GM12878 (cell line): Measurements from ENCODE around the gene UBB. TPM values are rescaled to one million over a fixed set of nuclear protein-coding genes. Genes with fewer than 3 reads are reported as not detected.
A peak's percentile ranks its signal among the peaks of the same experiment; 100 is the strongest.

ENCODE experiments used
- BACH1 ChIP-seq: fragments of 450-650 bp; IDR thresholded peaks from 2 replicates; pipeline ENCODE4 v1.6.1; 2017; ENCODE audit warnings: mild to moderate bottlenecking, borderline replicate concordance
- BRCA1 ChIP-seq: IDR thresholded peaks from 2 replicates; pipeline ENCODE4 v1.6.1; 2011; ENCODE audit warnings: low read depth, low read length, improper control_type of control experiment
- CREB1 ChIP-seq: IDR thresholded peaks from 2 replicates; pipeline ENCODE4 v1.6.1; 2012; ENCODE audit warnings: low read depth, mild to moderate bottlenecking, inconsistent platforms
- DPF2 ChIP-seq: fragments of 450-650 bp; IDR thresholded peaks from 2 replicates; pipeline ENCODE4 v1.6.1; 2017; ENCODE audit warnings: mild to moderate bottlenecking
- IKZF1 ChIP-seq: fragments of 450-650 bp; conservative IDR thresholded peaks from 2 replicates; pipeline ENCODE4 v1.6.1; 2017; ENCODE audit warnings: antibody characterized with exemption, mild to moderate bottlenecking
- MXI1 ChIP-seq: fragments of 150-350 bp; IDR thresholded peaks from 2 replicates; pipeline ENCODE4 v1.6.1; 2011; ENCODE audit warnings: low read depth, mild to moderate bottlenecking, inconsistent platforms, low read length, improper control_type of control experiment
- NFYA ChIP-seq: IDR thresholded peaks from 2 replicates; pipeline ENCODE4 v1.6.1; 2011; ENCODE audit warnings: low read depth, mild to moderate bottlenecking, low read length, improper control_type of control experiment, borderline replicate concordance
- PAX8 ChIP-seq: fragments of 450-650 bp; IDR thresholded peaks from 2 replicates; pipeline ENCODE4 v1.6.1; 2017; ENCODE audit warnings: mild to moderate bottlenecking, moderate library complexity
- SIN3A ChIP-seq: IDR thresholded peaks from 2 replicates; pipeline ENCODE4 v1.6.1; 2012; ENCODE audit warnings: low read depth, low read length, improper control_type of control experiment
- TAF1 ChIP-seq: IDR thresholded peaks from 2 replicates; pipeline ENCODE4 v1.6.1; 2011; ENCODE audit warnings: mild to moderate bottlenecking, low read depth, low read length, borderline replicate concordance
- TCF3 ChIP-seq: IDR thresholded peaks from 2 replicates; pipeline ENCODE4 v1.6.1; 2012; ENCODE audit warnings: low read depth, mild to moderate bottlenecking, low read length, borderline replicate concordance; ENCODE audit not compliant: insufficient read depth
- ZBED1 ChIP-seq: IDR thresholded peaks from 2 replicates; pipeline ENCODE4 v1.6.1; 2016; ENCODE audit warnings: borderline replicate concordance
- ZNF207 ChIP-seq: fragments of 450-650 bp; IDR thresholded peaks from 2 replicates; pipeline ENCODE4 v1.6.1; 2014; ENCODE audit warnings: antibody characterized with exemption, mild to moderate bottlenecking, borderline replicate concordance
- ZNF687 ChIP-seq: fragments of 450-650 bp; IDR thresholded peaks from 2 replicates; pipeline ENCODE4 v1.6.1; 2017; ENCODE audit warnings: mild to moderate bottlenecking, moderate library complexity
- polyA plus RNA-seq, 11 experiments: library from polyadenylated mRNA; depleted of rRNA in 4 of 11; unstranded in 6 of 11; stranded (reverse) in 5 of 11; fragments of >200 nt; fragmentation: Nextera tagmentation in 4 of 11; fragmentation: Illumina TruSeq in 1 of 11; extraction: Ambion mirVana in 4 of 11; extraction: Trizol in 1 of 11; gene quantifications; 1 replicate in 1 of 11; 2 replicates in 10 of 11; pipeline versions ENCODE4 v1.2.1 to v1.2.3, GENCODE V29; 2011 to 2016; ENCODE audit warnings: inconsistent platforms in 2 of 11, missing spikeins in 2 of 11, low read depth in 1 of 11
- total RNA-seq, 4 experiments: library from RNA; depleted of rRNA in 3 of 4; stranded (reverse); fragments of >200 nt in 3 of 4; fragmentation: Illumina TruSeq in 1 of 4; extraction: Trizol in 1 of 4; gene quantifications; 2 replicates each; pipeline versions ENCODE4 v1.2.1 to v1.2.3, GENCODE V29; 2013 to 2021
- TF ChIP-seq, protein P1 (sequence below): IDR thresholded peaks from 2 replicates; pipeline ENCODE4 v1.6.1; 2012; ENCODE audit warnings: improper control_type of control experiment, low read depth, low read length; ENCODE audit not compliant: insufficient replicate concordance
- TF ChIP-seq, protein P2 (sequence below): IDR thresholded peaks from 2 replicates; pipeline ENCODE4 v1.6.1; 2011; ENCODE audit warnings: low read depth, low read length, improper control_type of control experiment, borderline replicate concordance
- TF ChIP-seq, protein P3 (sequence below): IDR thresholded peaks from 2 replicates; pipeline ENCODE4 v1.6.1; 2011; ENCODE audit warnings: borderline replicate concordance, low read depth, mild to moderate bottlenecking, moderate library complexity, mixed read lengths, low read length; ENCODE audit not compliant: insufficient read depth; ENCODE audit errors: extremely low read length

UBB gene
- total and polyA plus RNA-seq, 10 of the 15 experiments (the other 5 are each of a cell fraction or from before 2014, with no cell fraction given), result 1,133 to 4,246 (median 2,099) TPM

DNA sequence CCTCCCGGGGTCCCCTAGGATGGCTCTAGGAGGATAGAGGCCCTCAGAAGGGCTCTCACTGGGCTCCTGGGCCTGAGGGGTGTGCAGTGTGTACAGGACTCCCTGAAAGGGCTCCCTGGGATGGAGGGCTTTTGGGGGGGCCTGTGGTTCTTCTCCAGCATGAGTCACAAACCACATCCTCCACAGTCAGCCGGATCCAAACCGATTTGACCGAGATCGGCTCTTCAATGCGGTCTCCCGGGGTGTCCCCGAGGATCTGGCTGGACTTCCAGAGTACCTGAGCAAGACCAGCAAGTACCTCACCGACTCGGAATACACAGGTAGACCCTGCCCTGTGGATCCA, 39.0 kb downstream of the UBB start (continued):
- TF ChIP-seq, protein P1, sequence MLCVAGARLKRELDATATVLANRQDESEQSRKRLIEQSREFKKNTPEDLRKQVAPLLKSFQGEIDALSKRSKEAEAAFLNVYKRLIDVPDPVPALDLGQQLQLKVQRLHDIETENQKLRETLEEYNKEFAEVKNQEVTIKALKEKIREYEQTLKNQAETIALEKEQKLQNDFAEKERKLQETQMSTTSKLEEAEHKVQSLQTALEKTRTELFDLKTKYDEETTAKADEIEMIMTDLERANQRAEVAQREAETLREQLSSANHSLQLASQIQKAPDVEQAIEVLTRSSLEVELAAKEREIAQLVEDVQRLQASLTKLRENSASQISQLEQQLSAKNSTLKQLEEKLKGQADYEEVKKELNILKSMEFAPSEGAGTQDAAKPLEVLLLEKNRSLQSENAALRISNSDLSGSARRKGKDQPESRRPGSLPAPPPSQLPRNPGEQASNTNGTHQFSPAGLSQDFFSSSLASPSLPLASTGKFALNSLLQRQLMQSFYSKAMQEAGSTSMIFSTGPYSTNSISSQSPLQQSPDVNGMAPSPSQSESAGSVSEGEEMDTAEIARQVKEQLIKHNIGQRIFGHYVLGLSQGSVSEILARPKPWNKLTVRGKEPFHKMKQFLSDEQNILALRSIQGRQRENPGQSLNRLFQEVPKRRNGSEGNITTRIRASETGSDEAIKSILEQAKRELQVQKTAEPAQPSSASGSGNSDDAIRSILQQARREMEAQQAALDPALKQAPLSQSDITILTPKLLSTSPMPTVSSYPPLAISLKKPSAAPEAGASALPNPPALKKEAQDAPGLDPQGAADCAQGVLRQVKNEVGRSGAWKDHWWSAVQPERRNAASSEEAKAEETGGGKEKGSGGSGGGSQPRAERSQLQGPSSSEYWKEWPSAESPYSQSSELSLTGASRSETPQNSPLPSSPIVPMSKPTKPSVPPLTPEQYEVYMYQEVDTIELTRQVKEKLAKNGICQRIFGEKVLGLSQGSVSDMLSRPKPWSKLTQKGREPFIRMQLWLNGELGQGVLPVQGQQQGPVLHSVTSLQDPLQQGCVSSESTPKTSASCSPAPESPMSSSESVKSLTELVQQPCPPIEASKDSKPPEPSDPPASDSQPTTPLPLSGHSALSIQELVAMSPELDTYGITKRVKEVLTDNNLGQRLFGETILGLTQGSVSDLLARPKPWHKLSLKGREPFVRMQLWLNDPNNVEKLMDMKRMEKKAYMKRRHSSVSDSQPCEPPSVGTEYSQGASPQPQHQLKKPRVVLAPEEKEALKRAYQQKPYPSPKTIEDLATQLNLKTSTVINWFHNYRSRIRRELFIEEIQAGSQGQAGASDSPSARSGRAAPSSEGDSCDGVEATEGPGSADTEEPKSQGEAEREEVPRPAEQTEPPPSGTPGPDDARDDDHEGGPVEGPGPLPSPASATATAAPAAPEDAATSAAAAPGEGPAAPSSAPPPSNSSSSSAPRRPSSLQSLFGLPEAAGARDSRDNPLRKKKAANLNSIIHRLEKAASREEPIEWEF, result no peak
- TF ChIP-seq TAF1 (no peak), ZNF687 (0 out of 2 replicates have a peak, but pooled peaks have one; percentile 17), TCF3 (no peak), NFYA (no peak), BRCA1 (no peak), BACH1 (peak; percentile 33; the same call in 1 of the 2 replicates), DPF2 (peak; percentile 78), SIN3A (no peak), MXI1 (no peak), ZBED1 (peak; percentile 28; the same call in 1 of the 2 replicates), CREB1 (no peak), ZNF207 (no peak), IKZF1 (peak; percentile 79), PAX8 (no peak)
- TF ChIP-seq, protein P2, sequence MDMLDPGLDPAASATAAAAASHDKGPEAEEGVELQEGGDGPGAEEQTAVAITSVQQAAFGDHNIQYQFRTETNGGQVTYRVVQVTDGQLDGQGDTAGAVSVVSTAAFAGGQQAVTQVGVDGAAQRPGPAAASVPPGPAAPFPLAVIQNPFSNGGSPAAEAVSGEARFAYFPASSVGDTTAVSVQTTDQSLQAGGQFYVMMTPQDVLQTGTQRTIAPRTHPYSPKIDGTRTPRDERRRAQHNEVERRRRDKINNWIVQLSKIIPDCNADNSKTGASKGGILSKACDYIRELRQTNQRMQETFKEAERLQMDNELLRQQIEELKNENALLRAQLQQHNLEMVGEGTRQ, result no peak
- TF ChIP-seq, protein P3, sequence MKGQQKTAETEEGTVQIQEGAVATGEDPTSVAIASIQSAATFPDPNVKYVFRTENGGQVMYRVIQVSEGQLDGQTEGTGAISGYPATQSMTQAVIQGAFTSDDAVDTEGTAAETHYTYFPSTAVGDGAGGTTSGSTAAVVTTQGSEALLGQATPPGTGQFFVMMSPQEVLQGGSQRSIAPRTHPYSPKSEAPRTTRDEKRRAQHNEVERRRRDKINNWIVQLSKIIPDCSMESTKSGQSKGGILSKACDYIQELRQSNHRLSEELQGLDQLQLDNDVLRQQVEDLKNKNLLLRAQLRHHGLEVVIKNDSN, result no peak
